GM18508 (cell line): ENCODE results near the gene ABR.
"Not testable (repeated sequence)": the region's sequence is repeated elsewhere in the genome, so short reads cannot be mapped to it uniquely, and the experiment has no call there.

Experiments
- ATAC-seq: cut with Tn5 transposase; IDR thresholded peaks from one replicate; pipeline ENCODE4 v1.9.1; 2021; ENCODE audit warnings: moderate number of reproducible peaks; ENCODE audit not compliant: insufficient read depth, unreplicated experiment

ABR gene

DNA sequence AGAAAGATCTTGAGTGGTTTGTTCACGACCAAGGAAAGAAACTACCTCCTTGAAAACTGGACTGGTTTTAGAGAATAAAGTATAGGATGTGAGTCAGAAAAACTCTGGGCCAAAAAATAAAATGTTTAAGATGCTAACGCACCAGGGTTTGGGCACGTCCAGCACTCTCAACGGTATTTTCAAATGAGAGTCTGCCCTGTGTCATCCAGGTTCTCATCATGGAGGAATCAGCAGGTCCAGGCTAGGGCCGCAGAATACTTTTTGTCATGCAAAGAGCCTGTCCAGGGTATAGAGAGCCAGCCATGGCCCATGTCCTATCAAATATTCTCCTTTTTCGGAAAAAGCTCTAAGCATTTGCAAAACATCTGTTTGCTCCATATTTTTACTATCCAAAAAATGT lies 202.6 kb downstream of the ABR start:
- ATAC-seq = no peak

DNA sequence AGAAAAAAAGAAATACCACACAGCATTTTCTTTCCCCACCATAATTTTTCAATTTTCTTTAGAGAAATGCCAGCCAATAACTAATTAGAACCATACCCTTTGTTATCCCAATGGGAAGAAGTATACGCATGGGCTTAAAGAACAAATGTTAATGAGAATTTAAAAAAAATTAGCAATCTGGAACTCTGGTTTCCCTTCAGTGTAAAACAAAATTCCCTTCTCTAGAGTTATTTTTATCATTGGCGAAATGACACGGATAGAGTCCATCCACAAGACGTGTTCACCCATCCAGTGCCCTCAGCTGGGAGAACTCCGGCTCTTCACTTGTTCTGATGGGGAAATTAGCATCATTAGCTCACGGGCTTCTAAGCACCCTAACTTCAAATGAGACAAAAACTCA lies 203.5 kb downstream of the ABR start:
- ATAC-seq = no peak

DNA sequence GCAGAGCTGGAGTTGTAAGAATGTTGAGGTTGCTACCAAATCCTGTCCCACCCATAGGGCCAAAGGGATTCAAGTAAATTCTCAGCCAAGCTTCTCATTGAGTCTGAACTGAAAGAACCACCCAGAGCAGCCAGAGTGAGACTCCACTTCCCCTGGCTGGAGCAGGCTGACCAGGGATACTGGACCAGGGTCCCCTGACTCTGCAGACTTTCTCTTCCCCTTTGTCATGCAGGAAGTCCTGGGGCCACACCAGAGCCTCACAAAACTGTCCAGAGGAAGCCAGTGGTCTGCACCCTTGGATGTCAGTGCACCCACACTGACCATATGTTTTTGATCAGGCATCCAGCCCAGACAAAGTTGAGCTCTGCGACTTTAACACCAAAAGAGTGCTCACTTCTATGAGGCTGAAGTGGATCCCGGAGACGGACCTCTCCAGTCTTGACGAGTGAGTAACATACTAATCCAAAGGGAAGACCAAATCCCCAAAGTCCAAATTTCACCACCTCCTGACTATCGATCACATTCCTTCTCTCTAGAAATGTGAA lies 204.3 kb downstream of the ABR start:
- ATAC-seq = no peak

DNA sequence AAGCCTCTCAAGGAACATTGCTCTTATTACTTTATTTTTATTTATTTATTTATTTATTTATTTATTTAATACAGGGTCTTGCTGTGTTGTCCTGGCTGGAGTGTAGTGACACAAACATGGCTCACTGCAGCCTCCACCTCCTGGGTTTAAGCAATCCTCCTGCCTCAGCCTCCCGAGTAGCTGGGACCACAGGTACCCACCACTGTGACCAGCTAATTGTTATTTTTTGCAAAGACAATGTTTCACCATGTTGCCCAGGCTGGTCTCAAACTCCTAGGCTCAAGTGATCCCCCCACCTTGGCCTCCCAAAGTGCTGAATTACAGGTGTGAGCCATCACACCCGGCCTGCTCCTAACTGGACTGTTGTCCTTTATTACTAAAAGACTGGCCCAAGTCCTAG lies 205.0 kb downstream of the ABR start:
- not testable (repeated sequence) for ATAC-seq

DNA sequence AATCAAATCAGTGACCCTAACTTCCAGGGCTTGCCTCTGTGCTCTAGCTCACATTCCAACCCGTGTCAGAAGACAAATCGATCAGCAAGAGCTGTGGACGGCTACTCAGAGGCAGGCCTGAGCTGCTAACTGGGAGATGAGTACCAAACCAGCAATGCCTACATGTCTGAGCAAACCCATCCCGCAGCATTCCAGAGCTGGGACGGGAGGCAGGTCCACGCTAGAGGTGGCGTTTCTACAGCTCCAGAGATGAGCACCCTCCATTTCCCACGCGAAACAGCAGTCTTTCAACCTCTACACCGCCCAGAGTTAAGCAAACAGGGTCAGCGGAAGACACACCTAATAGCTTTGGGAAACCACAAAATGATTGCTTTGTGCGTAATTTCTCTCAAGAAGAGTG lies 206.7 kb downstream of the ABR start:
- ATAC-seq = no peak

DNA sequence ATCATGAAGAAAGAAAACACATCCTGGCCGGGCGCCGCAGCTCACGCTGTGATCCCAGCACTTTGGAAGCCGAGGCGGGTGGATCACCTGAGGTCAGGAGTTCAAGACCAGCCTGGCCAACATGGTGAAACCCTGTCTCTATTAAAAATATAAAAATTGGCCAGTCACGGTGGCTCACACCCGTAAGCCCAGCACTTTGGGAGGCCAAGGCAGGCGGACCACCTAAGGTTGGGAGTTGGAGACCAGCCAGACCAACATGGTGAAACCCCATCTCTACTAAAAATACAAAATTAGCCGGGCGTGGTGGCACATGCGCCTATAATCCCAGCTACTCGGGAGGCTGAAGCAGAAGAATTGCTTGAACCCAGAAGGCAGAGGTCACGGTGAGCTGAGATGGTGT lies 207.9 kb downstream of the ABR start:
- not testable (repeated sequence) for ATAC-seq

DNA sequence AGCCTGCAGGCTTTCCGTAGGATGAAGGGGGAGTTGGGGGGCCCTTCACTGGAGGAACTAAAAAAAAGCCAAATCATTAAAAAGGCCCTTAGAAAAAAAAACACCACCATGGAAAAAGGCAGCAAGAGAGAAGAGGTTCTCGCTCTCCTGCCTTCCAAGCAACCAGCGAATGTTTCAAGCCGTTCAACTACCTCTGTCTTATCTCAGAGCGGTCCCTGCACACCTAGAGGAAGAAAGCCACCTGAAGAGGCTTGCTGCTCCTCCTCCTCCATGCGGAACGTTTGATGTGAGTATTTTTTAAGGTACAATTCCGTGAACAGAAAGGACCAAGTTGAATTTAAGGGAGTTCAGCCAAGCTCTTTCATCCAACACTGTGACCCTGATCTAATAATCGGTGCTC lies 209.4 kb downstream of the ABR start:
- ATAC-seq = no peak

DNA sequence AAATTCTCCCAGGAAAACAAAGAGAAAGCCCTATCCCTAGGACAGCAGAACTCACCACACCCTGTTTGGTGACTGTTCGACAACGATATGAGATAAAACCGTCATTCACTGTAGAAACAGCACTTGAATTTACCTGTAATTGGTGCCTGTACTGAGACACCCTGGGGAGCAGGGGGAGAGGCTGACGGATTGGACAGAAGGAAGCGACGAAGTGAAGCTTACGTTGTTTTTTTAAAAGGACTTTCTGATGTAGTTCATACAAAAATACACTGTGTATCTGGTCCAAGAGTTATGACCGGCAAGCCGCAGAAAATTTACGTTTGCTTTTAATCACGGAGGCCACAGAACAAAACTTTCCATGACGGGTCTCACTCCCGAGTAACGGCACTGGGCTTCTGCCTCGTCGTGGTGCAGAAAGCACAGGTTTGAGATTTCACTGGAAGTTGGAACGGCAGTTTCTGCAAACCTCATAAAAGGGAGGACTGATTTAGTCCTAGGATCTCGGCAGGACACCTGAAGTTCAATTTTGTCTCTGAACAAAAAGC lies 209.9 kb downstream of the ABR start:
- ATAC-seq = no peak

DNA sequence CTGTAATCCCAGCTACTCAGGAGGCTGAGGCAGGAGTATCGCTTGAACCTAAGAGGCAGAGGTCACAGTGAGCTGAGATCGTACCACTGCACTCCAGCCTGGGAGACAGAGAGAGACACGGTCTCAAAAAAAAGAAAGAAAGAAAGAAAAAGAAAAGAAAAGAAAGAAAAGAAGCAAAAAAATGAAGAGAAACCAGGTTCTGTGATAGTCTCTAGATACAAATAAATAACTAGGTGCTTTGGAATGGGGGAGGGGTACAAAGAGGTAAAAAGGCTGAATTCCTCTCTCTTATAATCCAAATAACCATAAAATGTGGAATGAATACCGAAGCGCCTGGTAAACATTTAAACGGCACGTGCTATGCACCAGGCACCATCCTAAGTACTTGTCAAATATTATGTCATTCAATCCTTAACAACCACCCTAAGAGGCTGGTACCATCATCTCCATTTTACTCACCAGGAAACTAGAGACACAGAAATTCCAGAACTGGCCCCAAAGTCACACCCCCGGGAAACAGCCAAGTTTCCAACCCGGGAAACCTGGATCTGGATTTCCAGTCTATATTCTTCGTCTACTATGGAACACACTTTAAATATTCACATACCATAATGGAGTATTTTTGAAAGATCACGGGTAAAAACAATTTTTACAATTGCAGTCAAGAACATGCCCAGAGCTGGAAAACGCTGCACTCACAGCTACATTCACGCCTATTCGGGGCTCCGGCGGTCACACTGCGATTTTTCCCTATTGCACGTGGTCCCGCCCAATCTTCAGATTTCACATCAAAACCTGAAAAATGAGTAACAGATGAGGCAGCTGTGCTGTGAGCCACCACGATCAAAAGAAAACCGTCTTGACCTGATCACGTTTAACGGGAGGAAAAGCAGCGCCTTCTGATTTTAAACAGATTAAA lies 210.7 kb downstream of the ABR start:
- ATAC-seq = no peak

DNA sequence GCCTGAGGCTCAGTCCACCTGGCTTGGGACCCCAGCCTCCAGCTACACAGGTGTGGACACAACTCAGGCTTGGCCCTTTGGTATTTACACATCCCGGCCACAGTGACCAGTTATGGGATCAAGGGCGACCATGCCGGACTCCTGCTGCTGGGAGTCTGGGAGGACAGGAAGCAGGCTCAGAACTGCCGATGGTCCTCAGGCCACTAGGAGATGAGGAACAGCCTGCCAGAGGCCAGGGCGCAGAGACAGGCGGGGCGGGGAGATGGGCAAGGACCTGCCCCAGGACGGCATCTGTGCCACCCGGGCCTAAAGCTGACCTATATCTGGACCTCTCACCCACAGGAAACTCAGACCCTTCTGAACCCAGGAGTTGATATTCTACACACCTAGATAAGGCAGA lies 212.7 kb downstream of the ABR start:
- ATAC-seq = no peak

DNA sequence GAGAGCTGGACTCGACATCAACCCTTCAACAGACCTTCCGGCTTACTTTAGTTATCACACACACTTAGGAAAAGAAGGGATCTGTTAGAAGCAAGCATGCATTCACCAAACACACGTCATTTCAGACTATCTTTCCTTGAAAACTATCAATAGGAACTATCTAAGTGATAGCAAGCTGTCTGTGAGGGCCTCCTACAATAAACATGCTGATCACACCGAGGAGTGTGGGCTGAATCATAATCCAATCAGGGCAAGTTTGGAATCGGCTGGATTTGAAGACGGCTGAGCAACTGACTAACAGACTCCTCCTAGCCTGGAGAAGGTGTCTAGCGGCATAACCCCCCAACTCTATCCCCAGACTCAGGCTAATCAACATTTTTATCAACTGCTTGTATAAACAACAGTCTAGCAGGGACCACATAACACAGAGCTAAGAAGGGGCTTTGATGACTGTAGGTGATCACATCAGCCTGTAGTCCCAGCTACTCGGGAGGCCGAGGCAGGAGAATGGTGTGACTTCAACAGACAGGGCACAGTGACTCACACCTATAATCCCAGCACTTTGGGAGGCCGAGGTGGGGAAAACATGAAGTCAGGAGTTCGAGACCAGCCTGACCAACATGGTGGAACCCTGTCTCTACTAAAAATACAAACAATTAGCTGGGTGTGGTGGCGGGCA lies 214.3 kb downstream of the ABR start:
- ATAC-seq = no peak

DNA sequence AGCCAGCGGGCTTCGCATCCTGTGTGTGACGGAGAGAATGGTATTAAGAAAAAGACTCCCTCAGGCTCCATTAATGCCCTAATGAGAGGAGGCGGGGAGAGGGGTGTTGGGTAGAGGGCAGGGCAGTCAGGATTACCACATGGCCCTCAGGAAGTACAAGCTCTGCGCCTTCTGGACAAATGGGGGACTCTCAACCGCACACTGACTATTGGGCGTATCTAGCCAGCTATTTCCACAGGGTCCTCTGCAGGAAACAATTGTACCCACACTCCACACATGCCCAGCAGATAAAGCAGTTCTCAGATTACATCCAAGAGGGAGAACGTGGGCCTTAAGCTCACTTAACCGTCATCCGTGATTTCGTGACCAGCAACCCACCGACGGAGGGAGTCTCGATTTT lies 214.9 kb downstream of the ABR start:
- no peak for ATAC-seq

DNA sequence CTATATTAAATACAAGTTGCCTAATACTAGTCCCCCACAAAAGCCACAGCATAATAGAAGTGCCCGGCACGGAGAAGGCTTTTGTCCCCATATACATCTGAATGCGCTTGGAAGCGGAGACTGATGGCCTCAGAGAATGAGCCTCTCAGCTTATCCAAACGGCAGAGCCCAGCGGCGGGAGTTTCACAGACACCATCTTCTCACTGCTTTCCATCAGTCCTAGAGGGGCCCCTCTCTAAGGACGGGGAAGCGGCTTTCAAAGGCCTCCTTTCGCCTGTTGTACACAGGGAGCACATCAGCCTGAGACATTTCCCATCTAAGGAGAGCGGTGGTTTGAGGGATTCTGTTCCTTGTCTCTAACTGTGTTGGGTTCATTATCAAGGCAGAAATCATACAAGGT lies 217.1 kb downstream of the ABR start:
- ATAC-seq = no peak

DNA sequence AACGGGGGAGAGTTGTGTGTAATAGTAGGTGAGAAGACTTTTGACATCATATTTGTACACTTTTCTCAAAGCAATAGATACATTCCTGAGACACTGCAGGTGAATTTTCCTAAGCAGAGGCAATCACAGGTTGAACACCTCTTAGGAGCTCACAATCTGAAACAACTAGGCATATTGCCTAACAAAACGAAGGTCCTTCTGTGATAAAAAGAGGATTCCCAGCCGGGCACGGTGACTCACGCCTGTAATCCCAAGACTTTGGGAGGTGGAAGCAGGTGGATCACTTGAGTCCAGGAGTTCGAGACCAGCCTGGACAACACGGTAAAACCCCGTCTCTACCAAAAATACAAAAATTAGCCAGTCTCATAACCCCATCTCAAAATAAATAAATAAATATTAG lies 217.6 kb downstream of the ABR start:
- ATAC-seq = no peak

DNA sequence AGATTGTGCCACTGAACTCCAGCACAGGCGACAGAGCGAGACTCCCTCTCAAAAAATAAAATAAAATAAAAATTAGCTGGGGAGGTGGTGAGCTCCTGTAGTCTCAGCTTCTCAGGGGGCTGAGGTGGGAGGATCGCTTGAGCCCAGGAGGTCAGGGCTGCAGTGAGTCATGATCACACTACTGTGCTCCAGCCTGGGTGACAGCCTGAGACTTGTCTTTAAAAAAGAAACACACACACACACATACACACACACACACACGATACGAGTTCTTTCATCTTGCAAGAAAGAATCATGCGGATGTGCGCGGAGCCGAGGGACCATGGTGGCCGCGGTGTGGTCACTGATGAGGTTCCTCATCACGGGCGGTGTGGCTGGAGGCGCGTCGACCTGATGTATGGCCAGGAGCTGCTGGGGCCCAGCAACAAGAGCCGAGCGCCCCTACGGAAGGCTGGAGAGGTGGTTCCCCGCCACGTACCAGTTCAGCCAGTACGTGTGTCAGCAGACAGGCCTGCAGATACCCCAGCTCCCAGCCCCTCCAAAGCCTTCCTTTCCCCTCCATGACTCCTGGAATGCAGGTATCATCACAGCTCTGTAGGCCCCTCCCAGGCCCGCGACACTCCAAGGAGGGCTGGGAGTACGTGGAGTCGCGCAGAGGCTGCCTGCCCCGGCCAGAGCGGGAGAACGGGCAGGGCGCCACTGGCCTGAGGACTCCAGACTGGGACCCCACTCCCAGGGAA lies 220.9 kb downstream of the ABR start:
- ATAC-seq = no peak

DNA sequence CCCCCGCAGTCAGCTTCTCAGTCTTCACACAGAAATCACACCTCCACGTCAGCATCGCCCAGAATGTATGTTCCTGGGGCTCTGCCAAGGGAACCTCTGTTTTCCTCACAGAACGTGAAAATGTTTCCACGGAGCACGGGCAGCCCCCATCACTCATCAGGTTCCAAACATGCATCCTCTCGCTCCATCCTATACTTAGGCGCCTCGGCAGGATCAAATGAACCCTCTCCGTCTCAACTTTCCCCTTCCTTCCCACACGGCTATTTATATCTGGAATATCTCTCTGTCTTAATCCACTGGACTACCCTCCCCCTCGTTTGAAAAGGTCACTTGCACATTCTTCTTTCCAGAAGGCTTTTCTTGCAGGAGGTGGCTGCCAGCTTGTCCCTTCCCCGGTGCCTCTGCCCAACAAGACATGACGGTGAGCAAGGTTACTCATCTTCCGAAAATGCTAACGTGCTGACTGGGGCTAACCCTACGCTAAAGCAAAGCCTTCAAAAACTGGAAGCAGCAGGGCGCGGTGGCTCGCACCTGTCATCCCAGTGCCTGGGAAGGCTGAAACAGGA lies 221.8 kb downstream of the ABR start:
- no peak for ATAC-seq

DNA sequence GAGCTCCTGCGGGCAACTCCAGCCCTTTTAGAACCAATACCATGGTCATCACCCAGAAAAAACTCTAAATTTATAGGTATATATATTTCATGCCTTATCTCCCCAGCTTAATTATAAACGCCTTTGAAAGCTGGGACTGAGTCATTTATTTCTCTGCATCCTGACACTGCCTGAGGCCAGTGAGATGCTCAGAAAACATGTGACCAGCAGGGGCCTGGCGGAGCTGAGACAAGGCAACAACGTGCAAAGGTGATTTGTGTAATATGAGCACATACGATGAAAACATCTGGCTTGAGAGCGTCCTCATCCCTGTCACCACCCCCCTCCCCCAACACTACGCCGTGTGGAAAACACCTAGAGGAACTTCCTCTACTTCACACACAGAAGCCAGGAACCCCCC lies 222.9 kb downstream of the ABR start:
- ATAC-seq = no peak

DNA sequence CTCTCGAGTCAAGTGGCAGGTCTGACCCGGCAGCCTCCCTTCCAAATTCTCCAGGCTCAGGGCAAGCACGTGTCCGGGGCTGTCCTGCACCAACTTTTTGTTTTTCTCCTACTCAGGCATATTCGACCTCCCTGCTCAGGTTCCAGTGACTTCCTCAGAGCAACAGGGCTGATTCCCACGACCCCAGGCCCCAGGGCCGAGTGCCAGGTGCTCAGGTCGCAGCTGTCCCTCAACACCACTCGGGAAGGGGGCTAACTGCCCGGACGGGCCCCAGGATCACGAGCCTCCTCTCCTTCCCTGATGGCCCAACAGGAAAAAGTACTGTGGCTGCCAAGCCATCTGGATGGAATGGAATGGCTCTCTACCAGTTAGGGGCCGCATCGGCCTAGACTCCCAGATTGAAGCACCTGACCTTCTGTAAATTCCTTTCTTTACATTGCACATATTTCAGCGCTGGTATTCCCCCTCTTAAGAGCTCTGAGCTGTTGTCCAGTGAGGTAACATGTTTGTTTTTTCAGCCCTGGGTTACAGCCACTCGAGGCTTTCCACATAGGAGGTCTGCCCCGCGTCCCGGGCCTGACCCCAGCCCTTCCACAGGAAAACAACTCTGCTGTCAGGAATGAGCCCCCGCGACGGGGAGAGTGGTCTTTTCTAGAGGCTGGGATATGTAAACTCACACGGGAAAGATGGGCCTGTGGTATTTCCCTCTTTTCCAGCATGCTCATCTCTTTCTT lies 225.2 kb downstream of the ABR start:
- no peak for ATAC-seq

DNA sequence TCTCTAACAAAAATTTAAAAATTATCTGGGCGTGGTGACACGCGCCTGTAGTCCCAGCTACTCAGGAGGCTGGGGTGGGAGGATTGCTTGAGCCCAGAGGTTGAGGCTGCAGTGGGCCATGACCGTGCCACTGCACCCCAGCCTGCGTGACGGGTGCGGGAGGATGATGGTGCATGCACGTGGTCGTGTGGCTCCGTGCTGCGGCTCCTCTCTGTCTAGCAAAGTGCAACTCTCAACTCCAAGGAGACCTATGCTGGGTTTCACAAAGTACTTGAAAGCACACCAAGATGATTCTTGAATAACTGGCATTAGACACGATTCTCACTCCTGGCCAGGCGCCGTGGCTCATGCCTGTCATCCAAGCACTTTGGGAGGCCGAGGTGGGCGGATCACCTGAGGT lies 226.0 kb downstream of the ABR start:
- ATAC-seq = no peak
